ENCODE data around the gene NLRP4. TPM values are rescaled to one million over a fixed set of nuclear protein-coding genes. Genes with fewer than 3 reads are reported as not detected.
"Not testable (repeated sequence)": the region's sequence is repeated elsewhere in the genome, so short reads cannot be mapped to it uniquely, and the experiment has no call there.

Gene NLRP4
- total RNA-seq, 1 donor from 2014 or later = not detected

GRCh38 chr19:55927991-55928390, 91.7 kb downstream of the NLRP4 start:
- no peak for TF ChIP-seq CTCF (IDR thresholded peaks at IDR 0.05)
- H3K27ac ChIP-seq = no peak overlapping the region
- no peaks in the 10 kb centered on the region for H3K36me3 ChIP-seq
- DNase-seq = no peak
- ATAC-seq = no peak
- H3K4me3 ChIP-seq = no peak overlapping the region
- intact Hi-C loops (cut with DNase I) = no loop called here
- H3K27me3 ChIP-seq = no peaks in the 10 kb centered on the region
- no peaks in the 10 kb centered on the region for H3K9me3 ChIP-seq
- no peaks in the 10 kb centered on the region for H3K4me1 ChIP-seq

- ATAC-seq; DNase-seq; H3K27ac ChIP-seq; H3K36me3 ChIP-seq; H3K27me3 ChIP-seq; H3K9me3 ChIP-seq; H3K4me1 ChIP-seq; H3K4me3 ChIP-seq; intact Hi-C loops (cut with DNase I): not testable (repeated sequence)
Measured at GRCh38 chr19:55929258-55929657, 92.9 kb downstream of the NLRP4 start.

GRCh38 chr19:55930996-55931515, 94.7 kb downstream of the NLRP4 start:
- H3K27ac ChIP-seq = no peak overlapping the region
- no peaks in the 10 kb centered on the region for H3K27me3 ChIP-seq
- H3K4me1 ChIP-seq = no peaks in the 10 kb centered on the region
- H3K4me3 ChIP-seq = no peak overlapping the region
- no peak for ATAC-seq
- intact Hi-C loops (cut with DNase I) = no loop called here
- H3K36me3 ChIP-seq = no peaks in the 10 kb centered on the region
- DNase-seq = no peak
- TF ChIP-seq CTCF (IDR thresholded peaks at IDR 0.05) = no peak
- no peaks in the 10 kb centered on the region for H3K9me3 ChIP-seq

Other genes starting within 250 kb of the NLRP4 start
- 14.9 TPM for gene FIZ1, start 237.0 kb upstream of the NLRP4 start, total RNA-seq
- gene ZNF524, start 236.3 kb upstream of the NLRP4 start, total RNA-seq = 28.6 TPM
- 18.4 TPM for gene ZNF865, start 230.9 kb upstream of the NLRP4 start, total RNA-seq
- gene ZNF784, start 212.0 kb upstream of the NLRP4 start, total RNA-seq = 9.7 TPM
- 30.7 TPM for gene ZNF580, start 195.5 kb upstream of the NLRP4 start, total RNA-seq
- 16.4 TPM for gene ZNF581, start 192.9 kb upstream of the NLRP4 start, total RNA-seq
- gene CCDC106, start 188.3 kb upstream of the NLRP4 start, total RNA-seq = 11.1 TPM
- 142 TPM for gene U2AF2, start 181.5 kb upstream of the NLRP4 start, total RNA-seq
- gene EPN1, start 161.3 kb upstream of the NLRP4 start, total RNA-seq = 117 TPM
- gene NLRP9, start 98.1 kb upstream of the NLRP4 start, total RNA-seq = not detected
- not detected for gene RFPL4A, start 77.4 kb upstream of the NLRP4 start, total RNA-seq
- not detected for gene RFPL4AL1, start 67.4 kb upstream of the NLRP4 start, total RNA-seq
- gene NLRP11, start 4.5 kb upstream of the NLRP4 start, total RNA-seq = not detected
- not detected for gene NLRP13, start 95.8 kb downstream of the NLRP4 start, total RNA-seq
- not detected for gene NLRP8, start 111.3 kb downstream of the NLRP4 start, total RNA-seq
- gene NLRP5, start 150.2 kb downstream of the NLRP4 start, total RNA-seq = not detected